Activated CD4-positive, alpha-beta T cell treated with anti-CD3 and anti-CD28 coated beads, Interleukin-2, amount 10 ng/mL, durations not matched to agents 7 days and 5 days (primary cell): ENCODE measurements around the gene SORCS2. TPM values are rescaled to one million over a fixed set of nuclear protein-coding genes. Genes with fewer than 3 reads are reported as not detected.
A peak's percentile ranks its signal among the peaks of the same experiment; 100 is the strongest.
"Not testable (repeated sequence)": the region's sequence is repeated elsewhere in the genome, so short reads cannot be mapped to it uniquely, and the experiment has no call there.

Experiments used
- CTCF ChIA-PET: fragments of 350-600 bp; sonication (Branson Sonifier 250); formaldehyde crosslinking; loops from one replicate; lab custom pipeline; 2021; ENCODE audit warnings: antibody characterized with exemption; lab: Charles Lee
- POLR2A ChIA-PET: fragments of 350-600 bp; sonication (Branson Sonifier 250); formaldehyde crosslinking; loops from one replicate; lab custom pipeline; 2021; ENCODE audit warnings: antibody characterized with exemption; lab: Charles Lee
- DNase-seq: peaks from one replicate; pipeline ENCODE4 v3.0.0-alpha.2; 2020
- H3K27ac Mint-ChIP-seq: one replicate; pipeline ENCODE4 v1.8.0; 2021; ENCODE audit warnings: mild to moderate bottlenecking, moderate library complexity, mixed read lengths
- H3K27me3 Mint-ChIP-seq: one replicate; pipeline ENCODE4 v1.8.0; 2021; ENCODE audit warnings: mixed read lengths
- H3K36me3 Mint-ChIP-seq: one replicate; pipeline ENCODE4 v1.8.0; 2021; ENCODE audit warnings: low read depth, mixed read lengths
- H3K4me1 Mint-ChIP-seq: one replicate; pipeline ENCODE4 v1.8.0; 2021; ENCODE audit warnings: mixed read lengths
- H3K4me3 Mint-ChIP-seq: one replicate; pipeline ENCODE4 v1.8.0; 2021; ENCODE audit warnings: mild to moderate bottlenecking, moderate library complexity, mixed read lengths
- H3K9me3 Mint-ChIP-seq: one replicate; pipeline ENCODE4 v1.8.0; 2021; ENCODE audit warnings: mixed read lengths
- total RNA-seq, 2 experiments: library from RNA; stranded (reverse); gene quantifications; one replicate each; pipeline ENCODE4 v1.2.3, GENCODE V29; 2021

The SORCS2 gene
- total RNA-seq, 2 experiments from 2014 or later = not detected

DNA sequence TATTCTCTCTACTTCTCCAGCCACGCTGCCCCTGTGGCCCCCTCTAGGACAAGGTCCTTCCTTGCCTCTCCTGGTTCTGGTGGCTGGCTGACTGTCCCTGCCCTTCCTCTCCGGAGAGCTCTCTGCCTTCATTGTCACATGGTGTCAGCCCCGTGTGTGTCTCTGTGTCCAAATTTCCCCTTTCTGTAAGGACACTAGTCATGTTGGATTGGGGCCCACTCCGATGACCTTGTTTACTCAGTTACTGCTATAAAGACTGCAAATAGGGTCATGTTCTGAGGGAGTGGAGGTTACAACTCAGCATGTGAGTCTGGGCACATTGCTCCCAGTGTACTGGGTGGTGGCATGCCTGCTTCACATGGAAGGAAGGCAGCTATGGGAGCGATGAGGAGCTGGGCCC lies 371.9 kb downstream of the SORCS2 start:
- ChIA-PET CTCF (no interaction called here), POLR2A (no interaction called here)
- Mint-ChIP-seq H3K9me3 (no peaks in the 10 kb centered on the region), H3K4me3 (no peak overlapping the region), H3K36me3 (no peaks in the 10 kb centered on the region), H3K4me1 (no peaks in the 10 kb centered on the region), H3K27me3 (no peaks in the 10 kb centered on the region), H3K27ac (no peak overlapping the region)
- DNase-seq = no peak

DNA sequence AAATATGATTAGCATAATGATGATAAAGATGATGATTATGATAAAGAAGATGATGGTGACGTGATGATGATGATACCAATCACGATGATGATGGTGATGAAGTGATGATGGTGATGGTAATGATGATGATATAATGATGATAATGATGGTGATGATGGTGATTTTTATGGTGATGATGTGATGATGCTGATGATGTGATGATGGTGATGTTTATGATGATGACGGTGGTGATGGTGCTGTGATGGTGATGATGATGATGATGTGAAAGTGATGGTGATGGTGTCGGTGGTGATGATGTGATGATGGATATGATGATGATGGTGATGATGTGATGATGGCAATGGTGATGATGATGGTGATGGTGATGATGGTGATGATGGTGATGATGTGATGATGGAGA lies 373.1 kb downstream of the SORCS2 start:
- Mint-ChIP-seq H3K36me3 (no peaks in the 10 kb centered on the region), H3K27me3 (no peaks in the 10 kb centered on the region), H3K9me3 (no peaks in the 10 kb centered on the region), H3K4me3 (no peak overlapping the region), H3K4me1 (no peaks in the 10 kb centered on the region), H3K27ac (no peak overlapping the region)
- POLR2A ChIA-PET = no interaction called here
- CTCF ChIA-PET = no interaction called here
- DNase-seq = no peak

DNA sequence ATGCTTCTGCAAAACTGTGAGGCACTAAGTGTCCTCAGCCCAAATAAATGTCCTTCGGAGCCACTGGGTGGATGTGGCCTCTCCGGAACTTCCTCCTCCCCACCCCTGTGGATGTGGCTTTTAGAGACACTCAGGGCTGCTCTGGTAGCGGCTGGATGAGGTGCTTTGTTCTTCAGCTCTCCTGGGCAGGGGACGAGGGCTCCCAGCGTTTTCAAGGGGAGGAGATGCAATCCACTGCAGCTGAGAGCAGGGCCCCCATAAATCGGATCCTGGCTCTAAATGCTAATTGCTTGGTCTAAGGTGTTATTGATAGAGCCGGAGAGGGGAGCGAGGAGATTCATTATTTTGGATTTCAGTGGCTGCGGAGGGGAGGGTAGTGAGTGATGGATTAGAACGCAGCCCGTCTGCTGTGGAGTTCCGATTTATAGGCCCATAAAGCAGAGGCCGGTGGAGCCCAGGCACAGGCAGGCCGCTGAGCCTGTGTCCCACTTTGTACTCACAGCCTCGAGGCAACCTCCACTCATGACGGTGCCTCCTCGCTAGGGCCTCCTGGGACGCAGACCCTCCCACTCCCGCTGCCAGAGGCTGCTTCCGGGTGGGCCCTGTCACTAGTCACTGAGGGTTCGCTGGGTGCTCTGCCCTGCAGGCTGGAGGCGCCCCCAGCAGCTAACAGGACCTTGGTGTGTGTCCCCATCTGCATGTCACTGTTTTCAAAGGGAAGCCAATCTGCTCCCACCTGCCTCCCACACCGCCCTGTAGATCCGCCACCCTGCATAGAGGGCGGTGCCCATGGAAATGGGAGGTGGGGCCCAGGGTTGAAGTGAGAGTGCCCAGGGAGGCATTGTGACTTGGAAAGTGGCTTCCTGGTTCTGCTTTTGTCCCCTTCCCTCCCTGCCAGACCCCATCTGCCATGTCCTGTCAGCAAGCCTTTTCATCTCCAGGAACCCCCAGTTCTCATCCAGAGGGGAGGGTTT lies 377.8 kb downstream of the SORCS2 start:
- Mint-ChIP-seq H3K4me3 (no peak overlapping the region), H3K36me3 (no peaks in the 10 kb centered on the region), H3K27me3 (no peaks in the 10 kb centered on the region), H3K9me3 (no peaks in the 10 kb centered on the region), H3K27ac (no peak overlapping the region), H3K4me1 (no peaks in the 10 kb centered on the region)
- DNase-seq = no peak
- CTCF ChIA-PET = no interaction called here
- POLR2A ChIA-PET = no interaction called here

DNA sequence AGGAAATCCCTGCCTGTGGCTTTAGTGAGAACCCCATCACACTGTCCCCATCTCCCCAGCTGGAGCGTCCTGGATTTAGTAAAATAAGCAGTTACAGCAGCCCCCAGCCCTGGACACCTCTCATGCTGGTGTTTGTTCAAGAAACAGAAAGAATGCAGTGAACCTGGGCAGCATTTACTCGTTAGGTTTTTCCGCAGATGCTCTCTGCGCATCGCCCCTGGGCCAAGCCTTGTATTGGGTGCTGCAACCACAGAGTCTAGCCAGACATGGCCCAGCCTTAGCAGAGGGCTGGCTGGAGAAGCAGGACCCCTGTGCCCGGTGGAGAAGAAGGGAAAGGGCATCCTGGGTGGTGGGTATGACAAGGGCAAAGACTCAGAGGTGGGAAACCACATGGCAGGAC lies 378.7 kb downstream of the SORCS2 start:
- H3K36me3 Mint-ChIP-seq = peaks cover 2% of the 10 kb centered on the region
- H3K27me3 Mint-ChIP-seq = no peaks in the 10 kb centered on the region
- DNase-seq = no peak
- CTCF ChIA-PET = no interaction called here
- POLR2A ChIA-PET = no interaction called here
- peaks cover 5% of the 10 kb centered on the region for H3K9me3 Mint-ChIP-seq
- H3K4me1 Mint-ChIP-seq = no peaks in the 10 kb centered on the region
- H3K27ac Mint-ChIP-seq = no peak overlapping the region
- H3K4me3 Mint-ChIP-seq = no peak overlapping the region

DNA sequence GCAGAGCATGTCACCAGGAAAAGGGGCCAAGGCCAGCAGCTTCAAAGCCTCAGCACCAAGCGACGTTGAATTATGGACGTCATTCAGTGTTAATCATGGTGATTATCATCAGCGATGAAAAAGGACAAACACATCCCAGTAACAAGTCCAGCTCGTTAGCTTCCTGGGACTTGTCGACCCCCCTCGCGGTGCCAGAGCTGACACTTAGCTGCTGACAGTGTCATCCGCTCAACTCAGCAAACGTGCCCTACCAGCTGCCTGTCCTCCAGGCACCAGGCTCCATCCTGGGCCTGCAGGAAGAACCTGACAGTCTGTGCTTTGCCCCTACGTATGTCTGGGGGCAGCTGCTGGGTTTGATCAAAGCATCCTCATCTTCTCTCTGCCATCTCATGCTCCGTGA lies 379.4 kb downstream of the SORCS2 start:
- Mint-ChIP-seq H3K9me3 (peaks cover 12% of the 10 kb centered on the region), H3K4me1 (no peaks in the 10 kb centered on the region), H3K27ac (no peak overlapping the region), H3K36me3 (peaks cover 2% of the 10 kb centered on the region), H3K4me3 (no peak overlapping the region), H3K27me3 (no peaks in the 10 kb centered on the region)
- POLR2A ChIA-PET = no interaction called here
- CTCF ChIA-PET = no interaction called here
- DNase-seq = no peak

DNA sequence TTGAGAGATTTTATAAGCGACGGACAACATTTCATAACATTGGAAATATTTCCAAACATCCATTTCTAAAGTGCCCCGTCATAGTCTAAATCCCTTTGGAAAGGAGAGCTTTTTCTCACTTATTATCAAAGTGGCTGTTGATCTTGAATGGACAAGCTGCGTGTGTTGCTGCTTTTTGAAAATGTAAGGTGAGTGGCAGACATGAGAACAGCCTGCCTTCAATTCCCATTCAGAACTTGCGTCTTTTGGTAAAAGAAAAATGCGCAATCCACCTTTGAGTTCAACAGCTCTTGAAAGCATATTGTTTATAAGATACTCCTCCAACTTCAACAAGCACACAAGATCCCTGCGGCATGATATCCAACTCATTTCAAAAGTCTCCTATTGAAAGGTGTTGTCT lies 380.6 kb downstream of the SORCS2 start:
- peaks cover 23% of the 10 kb centered on the region for H3K9me3 Mint-ChIP-seq
- no peak overlapping the region for H3K4me3 Mint-ChIP-seq
- CTCF ChIA-PET = no interaction called here
- H3K36me3 Mint-ChIP-seq = peaks cover 2% of the 10 kb centered on the region
- POLR2A ChIA-PET = no interaction called here
- no peak for DNase-seq
- H3K27ac Mint-ChIP-seq = no peak overlapping the region
- H3K4me1 Mint-ChIP-seq = no peaks in the 10 kb centered on the region
- H3K27me3 Mint-ChIP-seq = no peaks in the 10 kb centered on the region

DNA sequence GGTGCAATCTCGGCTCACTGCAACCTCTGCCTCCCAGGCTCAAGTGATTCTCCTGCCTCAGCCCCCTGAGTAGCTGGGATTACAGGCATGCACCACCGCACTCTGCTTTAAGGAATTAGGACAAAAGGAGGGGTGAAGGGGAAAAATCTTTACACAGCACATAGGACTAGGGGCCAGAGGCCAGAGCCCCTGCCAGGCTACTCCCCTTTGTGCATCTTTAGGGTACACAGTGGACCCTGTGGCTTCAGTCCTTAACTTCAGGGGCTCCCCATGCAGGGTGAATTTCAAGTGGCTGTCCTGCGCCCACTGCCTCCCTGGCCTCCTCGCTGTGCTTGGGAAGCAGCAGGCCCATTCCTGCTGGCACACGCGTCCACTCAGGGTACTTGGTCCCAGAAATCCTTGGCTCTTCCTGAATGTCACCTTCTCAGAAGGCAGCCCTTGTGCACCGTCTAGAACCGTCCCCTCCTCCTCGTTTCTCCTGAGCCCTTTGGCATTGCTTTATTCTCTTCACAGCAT lies 381.3 kb downstream of the SORCS2 start:
- Mint-ChIP-seq H3K36me3 (peaks cover 2% of the 10 kb centered on the region), H3K27me3 (no peaks in the 10 kb centered on the region), H3K9me3 (peaks cover 30% of the 10 kb centered on the region), H3K4me3 (no peak overlapping the region), H3K27ac (no peak overlapping the region), H3K4me1 (no peaks in the 10 kb centered on the region)
- no peak for DNase-seq
- ChIA-PET POLR2A (no interaction called here), CTCF (interaction anchor here (1.0 kb wide), 1 partner anchor 13 kb away, joined by 3 read pairs; no protein-coding TSS in a partner anchor)

DNA sequence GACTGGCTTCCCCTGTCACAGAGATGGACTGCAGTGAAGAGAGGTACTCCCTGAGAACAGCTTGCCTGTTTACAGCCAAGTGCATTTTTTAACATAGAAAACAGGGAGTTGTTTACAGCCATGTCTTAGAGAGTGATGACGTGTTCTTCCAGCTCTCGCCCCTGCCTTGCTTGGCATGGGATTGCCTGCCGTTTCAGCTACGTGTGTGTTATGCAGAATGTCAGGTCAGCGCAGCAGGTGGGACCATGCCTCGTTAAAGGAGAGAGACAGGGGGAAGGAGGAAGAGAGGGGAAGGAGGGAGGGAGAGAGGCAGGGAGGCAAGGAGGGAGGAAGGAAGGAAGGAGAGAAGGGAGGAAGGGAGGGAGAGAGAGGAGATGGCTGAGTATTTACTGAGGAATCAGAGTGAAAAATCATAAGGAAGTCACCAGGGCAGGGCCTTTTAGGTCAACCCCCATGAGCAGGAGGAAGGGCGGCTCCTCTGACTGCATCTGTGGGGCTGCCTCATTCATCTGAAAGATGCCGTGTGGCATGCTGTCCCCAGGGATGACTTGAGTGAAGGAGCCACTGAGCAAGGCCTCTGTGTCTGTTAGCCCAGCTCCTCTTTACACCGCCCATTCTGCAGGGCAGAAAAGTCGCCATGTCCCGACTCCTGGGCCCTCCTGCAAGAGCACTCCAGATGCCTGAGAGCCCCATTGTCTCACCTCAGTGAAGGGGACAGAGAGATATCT lies 382.1 kb downstream of the SORCS2 start:
- Mint-ChIP-seq H3K4me3 (no peak overlapping the region), H3K9me3 (peaks cover 35% of the 10 kb centered on the region), H3K27me3 (no peaks in the 10 kb centered on the region), H3K27ac (no peak overlapping the region), H3K36me3 (peaks cover 2% of the 10 kb centered on the region), H3K4me1 (no peaks in the 10 kb centered on the region)
- no peak for DNase-seq
- ChIA-PET CTCF (interaction anchor here (1.0 kb wide), 1 partner anchor 12 kb away, joined by 3 read pairs; no protein-coding TSS in a partner anchor), POLR2A (no interaction called here)

DNA sequence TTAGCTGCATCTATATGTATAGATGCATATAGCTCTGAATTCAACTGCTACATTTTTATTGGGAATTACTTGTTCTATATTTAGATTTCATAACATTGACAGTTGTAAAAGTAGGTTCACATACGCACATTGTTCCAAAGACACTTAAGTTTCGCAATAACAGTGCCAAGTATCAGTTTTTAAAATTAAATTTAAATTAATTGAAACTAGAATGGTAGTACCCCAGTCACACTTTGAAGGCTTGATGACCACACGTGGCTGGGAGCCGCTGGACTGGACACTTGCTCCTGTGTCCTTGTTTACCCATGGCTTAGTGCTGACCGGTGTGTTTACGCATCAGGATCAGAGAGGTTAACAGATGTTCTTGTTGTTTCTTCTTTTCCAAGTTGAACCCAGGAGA lies 383.1 kb downstream of the SORCS2 start:
- CTCF ChIA-PET = no interaction called here
- Mint-ChIP-seq H3K4me1 (no peaks in the 10 kb centered on the region), H3K36me3 (peaks cover 2% of the 10 kb centered on the region), H3K27me3 (no peaks in the 10 kb centered on the region), H3K27ac (no peak overlapping the region), H3K4me3 (no peak overlapping the region), H3K9me3 (peaks cover 39% of the 10 kb centered on the region)
- POLR2A ChIA-PET = no interaction called here
- no peak for DNase-seq

DNA sequence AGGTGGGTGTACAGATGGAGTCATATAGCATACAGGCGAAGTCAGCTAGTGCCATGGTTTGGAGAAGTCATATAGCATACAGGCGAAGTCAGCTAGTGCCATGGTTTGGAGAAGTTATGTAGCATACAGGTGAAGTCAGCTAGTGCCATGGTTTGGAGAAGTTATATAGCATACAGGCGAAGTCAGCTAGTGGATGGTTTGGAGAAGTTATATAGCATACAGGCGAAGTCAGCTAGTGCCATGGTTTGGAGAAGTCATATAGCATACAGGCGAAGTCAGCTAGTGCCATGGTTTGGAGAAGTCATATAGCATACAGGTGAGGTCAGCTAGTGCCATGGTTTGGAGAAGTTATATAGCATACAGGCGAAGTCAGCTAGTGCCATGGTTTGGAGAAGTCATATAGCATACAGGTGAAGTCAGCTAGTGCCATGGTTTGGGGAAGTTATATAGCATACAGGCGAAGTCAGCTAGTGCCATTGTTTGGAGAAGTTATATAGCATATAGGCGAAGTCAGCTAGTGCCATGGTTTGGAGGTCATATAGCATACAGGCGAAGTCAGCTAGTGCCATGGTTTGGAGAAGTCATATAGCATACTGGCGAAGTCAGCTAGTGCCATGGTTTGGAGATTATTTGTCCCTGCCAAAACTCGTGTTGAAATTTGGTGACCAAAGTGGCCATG lies 385.2 kb downstream of the SORCS2 start:
- H3K27me3 Mint-ChIP-seq, DNase-seq, H3K36me3 Mint-ChIP-seq, H3K27ac Mint-ChIP-seq, H3K4me1 Mint-ChIP-seq, POLR2A ChIA-PET, CTCF ChIA-PET, H3K4me3 Mint-ChIP-seq: not testable (repeated sequence)
- H3K9me3 Mint-ChIP-seq = peaks cover 41% of the 10 kb centered on the region

DNA sequence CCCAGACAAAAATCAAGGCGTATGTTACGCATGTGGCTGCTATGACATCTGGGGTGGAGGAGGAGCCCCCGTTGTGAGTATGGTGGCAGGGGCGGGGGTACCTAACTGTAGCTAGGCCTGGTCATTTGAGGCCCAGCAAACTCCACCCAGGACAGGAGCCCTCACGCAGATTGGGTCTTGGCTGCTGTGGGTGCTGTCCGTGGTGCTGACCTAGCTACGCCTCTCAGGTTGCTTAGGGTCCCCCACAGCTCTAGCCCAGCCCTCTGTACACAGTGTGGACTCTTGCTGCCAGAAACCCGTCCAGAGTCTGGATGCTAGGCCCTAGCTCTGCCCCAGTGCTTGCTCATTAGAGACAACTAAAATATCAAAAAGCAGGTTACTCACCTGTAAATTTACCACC lies 389.1 kb downstream of the SORCS2 start:
- H3K27me3 Mint-ChIP-seq = no peaks in the 10 kb centered on the region
- no peak overlapping the region for H3K4me3 Mint-ChIP-seq
- no peak overlapping the region for H3K27ac Mint-ChIP-seq
- ChIA-PET CTCF (no interaction called here), POLR2A (no interaction called here)
- H3K9me3 Mint-ChIP-seq = peaks cover 32% of the 10 kb centered on the region
- DNase-seq = peak; percentile 19
- H3K4me1 Mint-ChIP-seq = no peaks in the 10 kb centered on the region
- no peaks in the 10 kb centered on the region for H3K36me3 Mint-ChIP-seq

DNA sequence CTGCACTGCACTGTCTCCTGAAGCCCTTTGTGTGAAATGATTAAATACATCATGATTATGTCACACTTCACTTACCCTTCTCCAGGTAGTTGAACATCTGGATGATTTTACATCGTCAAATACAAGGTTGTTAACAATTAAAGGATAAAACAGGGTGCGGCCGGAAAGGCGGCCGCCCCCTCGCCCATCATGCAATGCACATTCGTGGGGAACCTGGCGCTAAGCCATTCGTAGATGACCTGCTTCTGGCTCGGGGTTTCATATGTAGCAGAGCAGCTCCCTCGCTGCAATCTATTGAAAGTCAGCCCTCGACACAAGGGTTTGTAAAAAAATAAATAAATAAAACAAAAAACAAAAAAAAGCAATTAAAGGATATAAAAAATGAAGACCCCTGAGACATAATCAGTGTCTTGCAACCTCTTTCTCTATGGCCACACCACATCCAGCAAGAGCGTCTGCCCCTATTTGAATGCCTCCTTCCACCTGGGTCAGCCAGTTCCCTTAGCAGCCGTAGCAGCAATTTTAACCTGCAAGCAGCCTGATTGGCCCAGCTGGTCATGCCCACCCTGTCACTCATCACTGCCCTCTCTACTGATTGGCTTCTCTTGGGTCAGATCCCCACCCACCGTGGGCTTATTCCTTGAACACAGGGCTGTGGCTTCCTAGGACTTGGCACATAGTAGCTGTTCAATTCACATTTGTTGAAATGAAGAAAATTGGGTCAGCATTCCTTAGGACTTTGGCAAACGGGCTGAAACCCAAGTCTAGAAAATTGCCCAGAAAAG lies 390.2 kb downstream of the SORCS2 start:
- H3K9me3 Mint-ChIP-seq = peaks cover 22% of the 10 kb centered on the region
- H3K27me3 Mint-ChIP-seq = no peaks in the 10 kb centered on the region
- H3K36me3 Mint-ChIP-seq = no peaks in the 10 kb centered on the region
- no peak overlapping the region for H3K27ac Mint-ChIP-seq
- H3K4me1 Mint-ChIP-seq = no peaks in the 10 kb centered on the region
- CTCF ChIA-PET = no interaction called here
- POLR2A ChIA-PET = no interaction called here
- no peak for DNase-seq
- H3K4me3 Mint-ChIP-seq = no peak overlapping the region
